HCT116 (cell line): ENCODE results near the gene OASL.

ENCODE experiments used
- CBX3 ChIP-seq: IDR thresholded peaks from 2 replicates; pipeline ENCODE4 v1.6.1; 2012; ENCODE audit warnings: low read depth
- CTCF ChIP-seq, 3 experiments: fragments of 200-600 bp in 1 of 3; sonication (generic) in 1 of 3; IDR thresholded peaks in 2 of 3; conservative IDR thresholded peaks in 1 of 3; 2 replicates each; pipeline ENCODE4 v1.5.1; 2012 to 2017; ENCODE audit warnings: low read depth in 2 of 3, low read length in 2 of 3, antibody characterized with exemption in 1 of 3, borderline replicate concordance in 1 of 3, control low read depth in 1 of 3, mild to moderate bottlenecking in 1 of 3, mixed read lengths in 1 of 3, mixed run types in 1 of 3, moderate library complexity in 1 of 3; ENCODE audit not compliant: insufficient read depth in 1 of 3
- EGR1 ChIP-seq: IDR thresholded peaks from 2 replicates; pipeline ENCODE4 v1.6.1; 2012; ENCODE audit warnings: low read depth
- RAD21 ChIP-seq: IDR thresholded peaks from 2 replicates; pipeline ENCODE4 v1.6.1; 2012; ENCODE audit warnings: low read depth, mild to moderate bottlenecking
- REST ChIP-seq: IDR thresholded peaks from 2 replicates; pipeline ENCODE4 v1.6.1; 2012; ENCODE audit warnings: low read depth
- TCF7L2 ChIP-seq: IDR thresholded peaks from 2 replicates; pipeline ENCODE4 v1.7.0; 2011; ENCODE audit warnings: borderline replicate concordance, inconsistent platforms; ENCODE audit not compliant: insufficient read depth, insufficient read length; ENCODE audit errors: extremely low read depth
- YY1 ChIP-seq: IDR thresholded peaks from 2 replicates; pipeline ENCODE4 v1.6.1; 2011; ENCODE audit warnings: low read length, low read depth, moderate library complexity, mild to moderate bottlenecking; ENCODE audit not compliant: insufficient replicate concordance; ENCODE audit errors: extremely low read depth
- ZNF274 ChIP-seq: fragments of 200-500 bp; sonication (Bioruptor generic); IDR thresholded peaks from 2 replicates; pipeline ENCODE4 v1.6.1; 2014; ENCODE audit warnings: mild to moderate bottlenecking, low read depth, low read length, inconsistent platforms

- TF ChIP-seq CTCF (IDR thresholded peaks at IDR 0.05 in 2 of 3, conservative IDR thresholded peaks at IDR 0.05 in 1 of 3; ENCODE audit: borderline replicate concordance in 1 of 3, insufficient read depth in 1 of 3, low read depth in 2 of 3, low read length in 2 of 3) = no peak
- TF ChIP-seq CBX3 = no peak
- no peak for TF ChIP-seq TCF7L2
- no peak for TF ChIP-seq RAD21
- no peak for TF ChIP-seq ZNF274
- no peak for TF ChIP-seq YY1
- TF ChIP-seq EGR1 = no peak
- no peak for TF ChIP-seq REST
Measured at GRCh38 chr12:121025442-121026226, 13.4 kb downstream of the OASL start.
